Hindlimb muscle (tissue), 1 donor: Measurements from ENCODE around the gene TAPBPL. TPM values are rescaled to one million over a fixed set of nuclear protein-coding genes. Genes with fewer than 3 reads are reported as not detected.
"Not testable (repeated sequence)": the region's sequence is repeated elsewhere in the genome, so short reads cannot be mapped to it uniquely, and the experiment has no call there.

Experiments
- DNase-seq: peaks from one replicate; pipeline ENCODE4 v3.0.0-alpha.2; 2013
- polyA plus RNA-seq: library from polyadenylated mRNA; unstranded; fragments of 120-200 nt; gene quantifications from one replicate; pipeline ENCODE4 v1.2.1, GENCODE V29; 2013; ENCODE audit not compliant: insufficient read length

Gene TAPBPL
- polyA plus RNA-seq: 10.3 TPM

DNA sequence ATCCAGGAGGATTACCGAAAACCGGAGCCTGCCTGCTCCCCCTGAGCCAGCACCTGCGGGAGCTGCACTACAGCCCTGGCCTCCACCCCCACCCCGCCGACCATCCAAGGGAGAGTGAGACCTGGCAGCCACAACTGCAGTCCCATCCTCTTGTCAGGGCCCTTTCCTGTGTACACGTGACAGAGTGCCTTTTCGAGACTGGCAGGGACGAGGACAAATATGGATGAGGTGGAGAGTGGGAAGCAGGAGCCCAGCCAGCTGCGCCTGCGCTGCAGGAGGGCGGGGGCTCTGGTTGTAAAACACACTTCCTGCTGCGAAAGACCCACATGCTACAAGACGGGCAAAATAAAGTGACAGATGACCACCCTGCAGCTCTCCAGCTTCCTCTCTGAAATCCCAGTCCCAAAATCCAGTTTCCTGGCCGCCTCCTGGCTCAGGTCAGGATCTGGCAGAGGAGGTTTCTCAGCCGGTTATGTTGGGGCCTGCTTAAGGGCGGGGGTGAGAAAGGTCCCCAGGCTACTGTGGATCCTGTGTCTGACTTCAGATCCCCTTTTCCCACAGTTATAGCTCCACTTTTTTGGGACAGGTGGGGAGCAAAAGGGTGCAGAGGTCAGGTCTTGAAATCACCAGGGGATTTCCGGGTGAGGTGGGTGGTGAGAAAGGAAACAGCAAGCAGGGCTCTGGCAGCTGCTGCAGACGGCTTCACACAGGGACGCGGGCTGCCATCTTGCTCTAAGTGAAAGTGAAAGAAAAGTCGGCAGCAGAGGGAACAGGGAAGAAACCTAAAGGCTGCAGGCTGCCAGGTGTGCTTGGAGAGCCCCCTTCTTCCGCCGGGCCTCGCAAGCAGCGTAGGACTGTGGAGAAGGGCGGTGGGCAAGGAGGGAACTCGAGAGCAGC, at the start of gene TAPBPL:
TSS of gene TAPBPL (plus strand) at position 695 of the 897 bp plus-strand sequence. CDS start 207 bp downstream, outside the sequence.
- DNase-seq: peak; percentile 91

DNA sequence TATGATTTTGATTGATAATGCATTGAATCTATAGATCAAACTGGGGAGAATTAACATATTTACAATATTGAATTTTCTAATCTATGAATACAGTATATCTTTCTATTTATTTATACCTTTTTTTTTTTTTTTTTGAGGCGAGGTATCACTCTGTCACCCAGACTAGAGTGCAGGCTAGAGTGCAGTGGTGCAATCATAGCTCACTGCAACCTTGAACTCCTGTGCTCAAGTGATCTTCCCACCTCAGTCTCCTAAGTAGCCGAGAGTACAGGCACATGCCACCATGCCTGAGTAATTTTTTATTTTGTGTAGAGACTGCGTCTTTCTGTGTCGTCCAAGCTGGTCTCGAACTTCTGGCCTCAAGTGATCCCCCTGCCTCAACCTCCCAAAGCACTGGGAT, 47.5 kb upstream of the TAPBPL start:
- DNase-seq: no peak

GRCh38 chr12:6405963-6406362, 45.9 kb upstream of the TAPBPL start:
- no peak for DNase-seq

DNA sequence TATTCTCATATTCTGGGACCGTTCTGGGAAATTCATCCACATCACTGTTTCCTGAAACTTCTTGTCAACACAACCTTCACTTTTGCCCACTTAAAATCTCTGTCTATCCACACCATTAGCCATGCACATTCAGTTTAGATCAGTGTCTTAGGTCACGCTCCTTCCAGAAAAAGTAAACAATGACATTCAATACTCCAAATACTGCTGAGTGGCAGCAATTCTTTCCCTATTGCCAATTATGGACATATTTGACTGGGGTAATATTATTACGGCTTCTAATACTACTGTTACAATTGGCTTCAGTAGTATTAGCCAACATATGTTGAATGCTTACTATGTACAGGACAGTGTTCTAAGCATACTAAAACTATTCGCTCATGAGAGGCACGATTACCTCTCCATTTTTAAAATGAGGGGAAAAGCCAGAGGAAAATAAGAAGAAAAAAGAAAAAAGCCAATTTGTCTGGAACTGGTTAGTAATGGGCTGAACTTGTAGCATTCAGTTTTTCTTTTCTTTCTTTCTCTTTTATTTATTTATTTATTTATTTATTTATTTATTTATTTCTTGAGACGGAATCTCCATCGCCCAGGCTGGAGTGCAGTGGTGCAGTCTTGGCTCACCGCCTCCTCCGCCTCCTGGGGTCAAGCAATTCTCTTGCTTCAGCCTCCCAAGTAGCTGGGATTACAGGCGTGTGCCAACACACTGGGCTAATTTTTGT, 44.4 kb upstream of the TAPBPL start:
- DNase-seq: no peak

DNA sequence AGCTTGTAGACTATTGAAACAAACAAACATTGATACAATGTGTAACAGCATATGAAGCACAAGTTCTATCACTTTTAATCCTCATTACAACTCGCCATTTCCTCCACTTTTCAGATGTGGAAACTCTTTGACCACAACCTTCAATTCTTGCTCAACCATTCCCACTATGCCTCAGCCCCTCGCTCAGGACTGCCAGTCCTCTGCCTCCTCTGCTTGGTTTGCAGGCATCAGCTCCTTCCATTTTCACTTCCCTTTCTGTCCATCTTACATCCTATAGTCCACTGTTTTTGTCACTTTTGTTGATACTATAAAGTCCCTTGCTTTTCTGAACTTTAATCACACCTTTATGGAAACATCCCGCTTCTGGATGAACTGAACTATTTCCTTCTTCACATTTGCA, 35.2 kb upstream of the TAPBPL start:
- no peak for DNase-seq

- DNase-seq: no peak
These were observed 33.0 kb upstream of the TAPBPL start for GRCh38 chr12:6418796-6419195.

DNA sequence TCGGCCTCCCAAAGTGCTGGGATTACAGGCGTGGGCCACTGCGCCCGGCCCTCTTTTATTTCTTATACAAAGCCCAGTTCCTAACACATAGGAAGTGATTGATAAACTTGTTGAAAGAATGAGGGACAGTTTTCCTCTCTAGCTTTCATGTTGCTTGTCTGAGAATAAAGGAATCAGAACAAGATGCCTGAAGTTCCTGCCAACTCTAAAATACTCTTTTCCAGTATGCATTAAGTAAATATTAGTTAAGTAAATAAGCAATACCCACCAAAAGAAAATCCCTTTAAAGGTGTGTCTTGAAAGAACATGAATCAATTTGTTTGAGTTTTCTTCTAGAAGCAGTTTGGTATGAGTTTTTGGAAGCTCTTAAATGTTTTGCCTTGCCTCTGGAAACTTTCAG, 31.5 kb upstream of the TAPBPL start:
- no peak for DNase-seq

- DNase-seq: peak; percentile 86
These were observed 28.4 kb upstream of the TAPBPL start for GRCh38 chr12:6423267-6424007.

- DNase-seq: no peak
These were observed 27.9 kb upstream of the TAPBPL start for GRCh38 chr12:6424008-6424347.

GRCh38 chr12:6424866-6425265, 27.0 kb upstream of the TAPBPL start:
- no peak for DNase-seq

GRCh38 chr12:6425590-6426531, 26.0 kb upstream of the TAPBPL start:
- no peak for DNase-seq

DNA sequence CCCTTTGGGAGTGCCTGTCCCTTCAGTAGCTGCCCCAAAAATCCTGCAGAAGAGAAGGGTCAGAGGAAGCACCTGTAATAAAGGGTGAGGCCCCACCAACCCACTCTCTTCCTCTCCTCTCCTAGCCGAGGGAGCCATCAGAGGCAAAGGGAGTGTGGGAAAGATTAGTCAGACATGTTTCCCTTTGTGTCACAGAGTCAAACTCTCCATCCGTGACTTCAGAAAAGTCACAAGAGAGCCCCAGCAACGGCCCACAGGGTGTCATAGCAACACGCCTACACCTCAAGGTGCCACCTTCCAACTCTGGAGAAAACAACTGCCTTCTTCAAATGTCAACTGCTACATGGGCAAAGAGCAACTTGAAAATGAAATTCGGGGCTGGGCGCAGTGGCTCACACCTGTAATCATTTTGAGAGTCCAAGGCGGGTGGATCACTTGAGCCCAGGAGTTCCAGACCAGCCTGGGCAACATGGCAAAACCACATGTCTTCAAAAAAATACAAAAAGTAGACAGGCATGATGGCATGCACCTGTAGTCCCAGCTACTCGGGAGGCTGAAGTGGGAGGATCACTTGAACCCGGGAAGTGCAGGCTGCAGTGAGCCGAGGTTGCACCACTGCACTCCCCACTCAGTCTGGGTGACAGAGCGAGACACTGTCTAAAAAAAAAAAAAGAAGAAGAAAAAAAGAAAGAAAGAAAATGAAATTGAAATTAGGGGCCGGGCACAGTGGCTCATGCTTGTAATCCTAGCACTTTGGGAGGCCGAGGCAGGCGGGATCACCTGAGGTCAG, 24.8 kb upstream of the TAPBPL start:
- no peak for DNase-seq

GRCh38 chr12:6427796-6428195, 24.0 kb upstream of the TAPBPL start:
- DNase-seq: not testable (repeated sequence)

DNA sequence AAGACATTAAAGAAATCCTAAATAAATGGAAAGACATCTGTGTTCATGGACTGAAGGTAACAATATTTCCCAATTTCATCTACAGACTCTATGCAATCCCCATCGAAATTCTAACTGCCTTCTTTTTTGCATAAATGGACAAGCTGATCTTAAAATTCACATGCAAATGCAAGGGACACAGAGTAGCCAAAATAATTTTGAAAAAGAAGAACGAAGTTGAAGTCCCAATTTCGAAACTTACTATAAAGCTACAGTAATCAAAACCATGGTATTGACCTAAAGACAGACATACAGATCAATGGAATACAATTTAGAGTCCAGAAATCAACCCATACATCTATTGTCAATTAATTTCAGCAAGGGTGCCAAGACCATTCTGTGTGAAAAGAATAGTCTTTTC, 23.5 kb upstream of the TAPBPL start:
- DNase-seq: no peak

DNA sequence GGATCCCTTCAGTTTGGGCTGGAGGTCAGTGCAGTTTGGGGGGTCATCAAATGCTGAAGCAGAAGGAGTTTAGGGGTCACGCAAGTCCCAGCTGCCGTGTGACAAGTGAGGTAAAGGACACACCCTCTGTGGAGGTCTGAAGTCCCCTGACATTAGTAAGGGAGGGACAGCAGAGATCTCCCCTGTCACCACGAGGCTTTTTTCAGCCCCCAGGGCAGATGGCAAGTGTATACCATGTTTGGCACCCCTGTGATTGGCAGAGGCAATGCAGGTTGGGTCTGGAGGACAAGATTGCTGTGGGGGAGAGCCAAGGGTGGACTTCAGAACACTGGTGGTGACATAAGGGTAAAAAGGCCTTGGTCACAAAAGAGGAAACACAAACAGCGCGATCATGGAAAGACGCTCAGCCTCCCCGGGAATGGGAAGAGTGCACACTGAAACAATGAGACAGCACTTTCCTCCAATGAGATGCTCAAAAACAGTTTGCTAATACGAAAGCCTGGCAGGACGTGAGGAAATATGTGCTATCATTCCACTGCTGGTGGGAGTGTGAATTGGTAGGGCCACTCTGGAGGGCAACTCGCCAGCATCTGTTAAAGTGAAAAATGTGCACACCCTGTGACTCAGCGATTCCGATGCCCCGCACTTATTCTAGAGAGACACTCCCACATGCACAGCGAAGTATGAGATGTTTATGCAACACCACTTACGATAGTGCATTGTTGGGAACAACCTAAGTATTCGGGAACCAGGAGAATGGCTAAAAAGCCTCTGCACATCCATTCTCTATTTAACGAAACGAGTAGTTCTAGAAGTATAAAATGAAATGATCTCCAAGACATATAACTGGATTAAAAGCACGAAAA, 21.5 kb upstream of the TAPBPL start:
- peak; percentile 63 for DNase-seq

DNA sequence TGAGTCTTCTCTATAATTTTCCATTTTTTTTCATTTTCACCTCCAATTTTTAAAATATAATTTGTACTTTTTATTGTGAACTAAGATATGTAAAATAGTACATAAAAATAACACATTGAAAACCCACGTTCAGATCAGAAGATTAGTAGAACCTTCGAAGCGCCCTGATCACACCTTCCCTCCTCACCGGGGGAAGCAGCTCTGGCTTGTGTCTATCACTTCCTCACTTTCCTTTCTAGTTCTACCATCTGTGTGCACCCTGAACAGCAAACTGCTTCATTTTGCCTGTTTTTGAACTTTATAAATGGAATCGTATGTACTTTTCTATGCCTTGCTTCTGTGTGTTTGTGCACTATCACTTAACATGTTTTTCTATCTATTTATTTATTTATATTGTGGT, 18.9 kb upstream of the TAPBPL start:
- no peak for DNase-seq

DNA sequence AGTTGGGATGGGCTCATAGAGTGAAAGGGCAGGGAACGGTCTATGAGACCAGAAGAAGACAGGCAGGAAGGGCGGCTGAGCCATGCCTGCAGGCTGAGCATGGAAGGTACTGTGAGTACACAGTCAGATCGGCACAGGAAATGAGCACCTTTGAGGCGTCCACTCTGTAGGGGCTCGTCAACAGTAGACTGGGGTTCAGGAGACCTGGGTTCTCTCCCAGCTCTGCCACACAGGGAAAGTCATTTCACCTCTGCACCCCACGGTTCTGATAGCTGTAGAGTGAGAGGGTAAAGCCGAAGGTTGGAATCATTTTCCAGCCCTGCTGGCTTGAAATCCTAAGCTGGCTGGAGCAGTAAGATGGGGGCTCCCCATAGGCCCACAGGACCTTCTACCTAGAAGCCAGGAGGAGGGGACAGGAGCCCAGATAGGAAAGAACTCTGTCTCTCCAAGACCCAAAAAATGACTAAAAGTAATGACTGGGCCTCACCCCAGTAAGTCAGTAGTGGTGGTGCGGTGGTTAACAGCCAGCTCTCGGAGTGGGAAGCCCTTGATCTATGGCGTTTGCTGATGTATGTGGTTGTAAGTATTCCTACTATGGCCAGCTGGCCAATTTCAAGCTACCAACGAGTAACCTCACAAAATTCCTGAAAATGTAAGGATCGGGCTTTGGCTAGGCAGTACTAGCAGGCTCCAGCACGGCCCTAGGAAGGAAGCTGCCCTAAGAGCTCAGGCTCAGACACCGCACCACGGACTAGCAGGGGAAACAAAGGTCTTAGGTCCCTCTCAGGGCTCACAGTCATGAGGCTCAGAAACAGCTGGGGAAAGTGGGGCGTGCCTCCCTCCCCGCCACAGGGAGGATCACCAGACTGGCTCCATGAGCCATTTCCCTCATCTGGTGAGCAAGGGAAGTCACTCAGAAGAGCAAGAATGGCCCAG, 17.4 kb upstream of the TAPBPL start:
- no peak for DNase-seq

GRCh38 chr12:6435961-6436715, 15.7 kb upstream of the TAPBPL start:
- DNase-seq: no peak
